Loucy (cell line): Measurements from ENCODE around the gene CD27.
A peak's percentile ranks its signal among the peaks of the same experiment; 100 is the strongest.

Experiments used
- H2AFZ ChIP-seq: fragments of 200-600 bp; sonication (generic); 2 replicates; pipeline ENCODE4 v1.6.0; 2016; ENCODE audit warnings: antibody characterized with exemption, mild to moderate bottlenecking, low read length, moderate library complexity
- H3F3A ChIP-seq: fragments of 200-600 bp; 2 replicates; pipeline ENCODE4 v1.6.0; 2016; ENCODE audit warnings: antibody characterized with exemption, low read depth, mild to moderate bottlenecking
- H3K27me3 ChIP-seq: fragments of 200-600 bp; sonication (generic); 2 replicates; pipeline ENCODE4 v1.6.1; 2014; ENCODE audit warnings: low read length, mild to moderate bottlenecking; ENCODE audit not compliant: insufficient read depth, poor library complexity, severe bottlenecking
- H3K36me3 ChIP-seq: fragments of 200-600 bp; sonication (generic); 2 replicates; pipeline ENCODE4 v1.6.1; 2016; ENCODE audit warnings: low read length; ENCODE audit not compliant: insufficient read depth
- H3K4me1 ChIP-seq: fragments of 200-600 bp; sonication (generic); 2 replicates; pipeline ENCODE4 v1.5.1; 2014; ENCODE audit warnings: low read length, mild to moderate bottlenecking; ENCODE audit not compliant: insufficient read depth, poor library complexity, severe bottlenecking
- H3K4me2 ChIP-seq: fragments of 200-600 bp; sonication (generic); 2 replicates; pipeline ENCODE4 v1.6.0; 2014; ENCODE audit warnings: antibody characterized with exemption, low read length, low read depth, mild to moderate bottlenecking; ENCODE audit not compliant: poor library complexity, severe bottlenecking
- H3K4me3 ChIP-seq: fragments of 200-600 bp; sonication (generic); 2 replicates; pipeline ENCODE4 v1.5.1; 2014; ENCODE audit warnings: low read length, mild to moderate bottlenecking, mixed read lengths; ENCODE audit not compliant: poor library complexity, severe bottlenecking
- H3K79me2 ChIP-seq: fragments of 200-600 bp; sonication (generic); 2 replicates; pipeline ENCODE4 v1.6.1; 2014; ENCODE audit warnings: low read length; ENCODE audit not compliant: insufficient read depth
- H3K9ac ChIP-seq: fragments of 200-600 bp; sonication (generic); 2 replicates; pipeline ENCODE4 v1.6.0; 2014; ENCODE audit warnings: mild to moderate bottlenecking, low read depth, low read length, moderate library complexity; ENCODE audit not compliant: poor library complexity, severe bottlenecking
- H3K9me2 ChIP-seq: fragments of 200-600 bp; sonication (generic); replicated peaks from 2 replicates; pipeline ENCODE4 v1.6.1; 2016; ENCODE audit warnings: low read depth, low read length, mixed read lengths
- H3K9me3 ChIP-seq: fragments of 200-600 bp; sonication (generic); 2 replicates; pipeline ENCODE4 v1.6.1; 2014; ENCODE audit warnings: mild to moderate bottlenecking, antibody characterized with exemption, low read length, low read depth; ENCODE audit not compliant: insufficient read depth
- H4K20me1 ChIP-seq: fragments of 200-600 bp; sonication (generic); 2 replicates; pipeline ENCODE4 v1.6.0; 2014; ENCODE audit warnings: antibody characterized with exemption, low read length, mild to moderate bottlenecking; ENCODE audit not compliant: insufficient read depth, poor library complexity, severe bottlenecking
- CTCF ChIP-seq: fragments of 200-600 bp; sonication (generic); conservative IDR thresholded peaks from 2 replicates; pipeline ENCODE4 v1.5.1; 2014; ENCODE audit warnings: mild to moderate bottlenecking, antibody characterized with exemption, low read length
- EZH2phosphoT487 ChIP-seq: fragments of 200-600 bp; IDR thresholded peaks from 2 replicates; pipeline ENCODE4 v1.6.1; 2018; ENCODE audit warnings: antibody characterized with exemption, mild to moderate bottlenecking, moderate library complexity, borderline replicate concordance

The CD27 gene

GRCh38 chr12:6459004-6459337, 14.2 kb downstream of the CD27 start:
- Histone ChIP-seq H3K4me2 (no peak overlapping the region), H3K9me3 (no peaks in the 10 kb centered on the region), H3K36me3 (peaks cover 23% of the 10 kb centered on the region; the same call in 1 of the 2 replicates), H3F3A (peaks cover 10% of the 10 kb centered on the region; the same call in 1 of the 2 replicates), H3K4me1 (peaks cover 34% of the 10 kb centered on the region), H3K27me3 (no peaks in the 10 kb centered on the region), H3K79me2 (peaks cover 28% of the 10 kb centered on the region), H3K9me2 (no peaks in the 10 kb centered on the region), H2AFZ (no peak overlapping the region), H3K9ac (no peak overlapping the region), H3K4me3 (no peak overlapping the region), H4K20me1 (no peaks in the 10 kb centered on the region)
- TF ChIP-seq CTCF (no peak), EZH2phosphoT487 (no peak)

GRCh38 chr12:6460751-6461371, 16.1 kb downstream of the CD27 start:
- H3K4me1 ChIP-seq, result peaks cover 45% of the 10 kb centered on the region
- H2AFZ ChIP-seq, result no peak overlapping the region
- peak overlapping the region; percentile 89 for H3K4me2 ChIP-seq
- H3K9me3 ChIP-seq, result no peaks in the 10 kb centered on the region
- peaks cover 29% of the 10 kb centered on the region for H3K79me2 ChIP-seq
- H4K20me1 ChIP-seq, result no peaks in the 10 kb centered on the region
- peaks cover 10% of the 10 kb centered on the region; the same call in 1 of the 2 replicates for H3F3A ChIP-seq
- peaks cover 28% of the 10 kb centered on the region; the same call in 1 of the 2 replicates for H3K36me3 ChIP-seq
- peak overlapping the region; percentile 74 for H3K4me3 ChIP-seq
- peak overlapping the region; percentile 82 for H3K9ac ChIP-seq
- TF ChIP-seq CTCF, result no peak
- TF ChIP-seq EZH2phosphoT487, result no peak
- H3K9me2 ChIP-seq, result no peaks in the 10 kb centered on the region
- no peaks in the 10 kb centered on the region for H3K27me3 ChIP-seq

- H3K4me3 ChIP-seq, result peak overlapping the region; percentile 74
Observed at GRCh38 chr12:6461401-6462233, 16.9 kb downstream of the CD27 start.

More at GRCh38 chr12:6461401-6462233, 16.9 kb downstream of the CD27 start:
- H3K9me2 ChIP-seq, result no peaks in the 10 kb centered on the region
- H3F3A ChIP-seq, result peaks cover 10% of the 10 kb centered on the region; the same call in 1 of the 2 replicates
- peak overlapping the region; percentile 82 for H3K9ac ChIP-seq
- H3K36me3 ChIP-seq, result peaks cover 28% of the 10 kb centered on the region; the same call in 1 of the 2 replicates
- no peaks in the 10 kb centered on the region for H3K27me3 ChIP-seq
- H3K9me3 ChIP-seq, result no peaks in the 10 kb centered on the region
- H3K4me2 ChIP-seq, result peak overlapping the region; percentile 89
- H3K79me2 ChIP-seq, result peaks cover 33% of the 10 kb centered on the region
- TF ChIP-seq EZH2phosphoT487 (no peak), CTCF (no peak)
- H4K20me1 ChIP-seq, result no peaks in the 10 kb centered on the region
- peaks cover 45% of the 10 kb centered on the region for H3K4me1 ChIP-seq
- H2AFZ ChIP-seq, result no peak overlapping the region
